HS-27A (cell line): ENCODE results near the gene UBAC2.
"Not testable (repeated sequence)": the region's sequence is repeated elsewhere in the genome, so short reads cannot be mapped to it uniquely, and the experiment has no call there.

Source experiments
- DNase-seq: peaks from one replicate; pipeline ENCODE4 v3.0.0-alpha.2; 2012; ENCODE audit warnings: low read depth, missing footprints

The UBAC2 gene

DNA sequence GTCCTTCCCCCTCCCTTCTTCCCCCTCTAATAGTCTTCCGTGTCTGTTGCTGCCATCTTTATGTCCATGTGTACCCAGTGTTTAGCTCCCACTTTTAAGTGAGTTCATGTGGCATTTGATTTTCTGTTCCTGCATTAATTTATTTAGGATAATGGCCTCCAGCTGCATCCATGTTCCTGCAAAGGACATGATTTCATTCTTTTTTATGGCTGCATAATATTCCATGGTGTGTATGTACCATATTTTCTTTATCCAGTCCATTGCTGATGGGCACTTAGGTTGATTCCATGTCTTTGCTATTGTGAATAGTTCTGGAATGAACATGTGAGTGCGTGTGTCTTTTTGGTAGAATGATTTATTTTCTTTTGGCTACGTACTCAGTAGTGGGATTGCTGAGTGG is 48.5 kb downstream of the UBAC2 start:
- DNase-seq = not testable (repeated sequence)

DNA sequence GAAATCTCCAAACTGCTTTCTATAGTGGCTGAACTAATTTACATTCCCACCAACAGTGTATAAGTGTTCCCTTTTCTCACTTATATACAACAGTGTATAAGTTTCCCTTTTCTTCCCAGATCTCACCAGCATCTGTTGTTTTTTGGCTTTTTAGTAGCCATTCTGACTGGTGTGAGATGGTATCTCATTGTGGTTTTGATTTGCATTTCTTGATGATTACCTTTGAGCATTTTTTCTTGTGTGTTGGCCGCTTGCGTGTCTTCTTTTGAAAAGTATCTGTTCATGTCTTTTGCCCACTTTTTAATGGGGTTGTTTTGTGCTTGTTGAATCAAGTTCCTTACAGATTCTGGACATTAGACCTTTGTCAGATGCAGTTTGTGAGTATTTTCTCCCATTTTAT is 49.0 kb downstream of the UBAC2 start:
- DNase-seq = not testable (repeated sequence)

DNA sequence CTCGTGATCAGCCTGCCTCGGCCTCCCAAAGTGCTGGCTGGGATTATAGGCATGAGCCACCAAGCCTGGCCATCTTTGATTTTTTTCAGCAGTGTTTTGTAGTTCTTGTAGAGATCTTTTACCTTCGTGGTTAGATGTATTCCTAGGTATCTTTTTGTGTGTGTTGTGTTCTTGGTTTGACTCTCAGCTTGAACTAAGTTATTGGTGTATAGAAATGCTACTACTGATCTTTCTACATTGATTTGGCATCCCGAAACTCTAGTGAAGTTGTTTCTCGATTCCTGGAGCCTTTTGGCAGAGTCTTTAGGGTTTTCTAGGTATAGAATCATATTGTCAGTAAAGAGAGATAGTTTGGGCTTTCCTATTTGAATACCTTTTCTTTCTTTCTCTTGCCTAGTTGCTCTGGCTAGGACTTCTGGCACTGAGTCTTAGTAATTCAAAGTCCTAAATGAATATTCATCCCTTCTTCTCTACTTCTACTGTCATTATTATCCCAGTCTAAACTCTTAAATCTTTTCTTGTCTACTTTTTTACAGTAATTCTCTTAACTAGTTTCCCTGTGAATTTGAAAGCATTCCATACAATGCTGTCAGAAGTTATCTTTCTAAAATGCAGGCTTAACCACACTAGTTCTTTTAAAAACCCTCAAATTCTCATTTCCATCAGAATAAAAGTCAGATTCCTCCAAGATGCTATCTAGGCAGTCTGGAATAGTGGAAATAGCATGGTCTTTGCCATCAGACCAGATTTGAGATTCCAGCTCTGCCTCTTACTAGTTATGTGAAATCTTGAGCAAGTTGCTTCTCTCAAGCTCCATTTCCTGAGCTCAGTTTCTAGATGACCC is 50.5 kb downstream of the UBAC2 start:
- DNase-seq = no peak

- no peak for DNase-seq
Observed at GRCh38 chr13:99251921-99252320, 51.3 kb downstream of the UBAC2 start.

DNA sequence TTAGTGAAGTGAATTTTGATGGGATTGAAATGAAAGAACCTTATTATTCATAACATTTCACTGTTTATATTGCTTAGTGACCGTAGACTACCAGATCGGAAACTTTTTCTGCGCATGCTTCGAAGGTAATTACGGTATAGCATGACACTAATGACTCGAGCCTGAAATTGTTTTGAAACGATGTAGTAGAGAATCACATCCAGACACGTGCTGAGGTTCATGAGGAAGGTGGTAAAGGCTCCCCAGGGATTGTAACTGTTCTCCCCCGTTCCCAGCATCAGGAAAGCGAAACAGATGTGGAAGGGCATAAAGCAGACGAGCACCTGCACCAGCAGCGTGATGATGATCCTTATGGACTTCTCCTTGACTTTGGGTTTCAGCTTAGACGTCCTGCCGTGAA is 54.2 kb downstream of the UBAC2 start:
- no peak for DNase-seq

DNA sequence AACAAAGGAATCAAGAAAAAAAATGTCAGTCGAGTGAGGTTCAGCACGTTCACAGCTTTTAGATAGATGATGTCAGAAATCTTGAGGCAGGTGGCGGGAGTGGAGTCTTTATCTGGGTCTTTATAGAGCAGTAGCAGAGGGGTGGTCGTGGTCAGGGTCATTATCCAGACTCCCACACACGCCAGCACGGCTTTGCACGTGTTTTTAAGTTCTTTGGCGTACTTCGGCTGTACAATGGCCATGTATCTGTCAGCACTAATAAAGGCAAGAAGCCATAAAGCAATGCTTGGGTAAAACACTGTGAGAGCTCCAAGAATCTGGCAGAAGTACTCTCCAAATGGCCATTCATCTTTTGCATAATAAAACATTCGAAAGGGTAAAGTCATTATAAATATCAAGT is 54.6 kb downstream of the UBAC2 start:
- DNase-seq = no peak

DNA sequence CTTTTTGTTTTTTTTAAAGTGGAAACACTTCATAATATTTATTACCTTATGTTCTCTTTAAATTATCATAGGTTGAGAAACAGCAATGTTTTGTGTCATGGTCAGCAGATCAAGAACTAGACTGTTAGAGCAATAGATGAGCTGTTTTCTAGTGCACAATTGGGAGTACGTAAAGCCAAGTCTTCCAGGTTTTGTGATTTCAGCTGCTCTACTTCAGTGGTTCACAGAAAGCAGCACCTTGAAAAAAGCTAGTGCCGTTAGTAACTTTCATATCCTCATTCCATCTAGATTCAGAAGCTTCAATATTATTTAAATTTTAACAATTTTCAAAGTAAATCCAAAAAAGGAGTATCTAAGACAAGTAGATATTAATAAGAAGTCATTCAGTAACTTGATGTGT is 55.6 kb downstream of the UBAC2 start:
- DNase-seq = no peak

DNA sequence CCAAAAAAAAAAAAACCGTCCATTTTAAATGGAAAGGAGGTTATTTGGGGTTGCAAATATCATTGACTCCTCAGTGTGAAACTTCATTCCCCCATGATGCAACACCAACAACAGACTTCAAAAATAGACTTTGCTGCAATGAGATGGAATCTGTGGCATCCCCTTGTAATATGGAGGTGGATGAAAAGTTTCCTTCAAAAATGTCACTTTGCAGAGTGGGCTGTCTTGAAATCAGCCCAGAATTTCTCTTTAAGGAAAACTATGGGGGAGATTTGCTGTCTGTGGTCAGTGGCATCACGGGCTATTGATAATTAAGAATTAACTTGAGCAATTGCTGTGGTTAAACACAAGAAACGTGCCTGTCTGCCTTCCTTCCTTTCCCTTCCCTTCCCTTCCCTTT is 56.1 kb downstream of the UBAC2 start:
- DNase-seq = no peak

DNA sequence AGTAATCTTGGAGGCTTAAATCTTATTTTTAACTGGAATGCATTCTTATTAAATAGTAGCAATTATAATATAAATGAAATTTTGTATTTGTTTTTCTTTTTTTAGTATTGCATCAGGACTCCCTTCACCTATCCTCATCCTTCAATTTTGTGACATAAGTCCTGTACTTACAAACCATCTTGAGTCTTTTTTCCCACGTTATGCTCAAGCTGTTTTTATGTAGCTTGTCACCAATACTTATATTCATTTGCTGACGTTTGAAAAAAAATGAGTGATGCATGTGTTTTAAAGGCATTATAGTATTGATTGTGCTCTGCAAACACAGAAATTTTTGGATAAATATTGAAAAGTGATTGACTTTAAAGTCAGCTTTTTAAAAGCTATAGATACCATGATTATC is 56.6 kb downstream of the UBAC2 start:
- DNase-seq = no peak

DNA sequence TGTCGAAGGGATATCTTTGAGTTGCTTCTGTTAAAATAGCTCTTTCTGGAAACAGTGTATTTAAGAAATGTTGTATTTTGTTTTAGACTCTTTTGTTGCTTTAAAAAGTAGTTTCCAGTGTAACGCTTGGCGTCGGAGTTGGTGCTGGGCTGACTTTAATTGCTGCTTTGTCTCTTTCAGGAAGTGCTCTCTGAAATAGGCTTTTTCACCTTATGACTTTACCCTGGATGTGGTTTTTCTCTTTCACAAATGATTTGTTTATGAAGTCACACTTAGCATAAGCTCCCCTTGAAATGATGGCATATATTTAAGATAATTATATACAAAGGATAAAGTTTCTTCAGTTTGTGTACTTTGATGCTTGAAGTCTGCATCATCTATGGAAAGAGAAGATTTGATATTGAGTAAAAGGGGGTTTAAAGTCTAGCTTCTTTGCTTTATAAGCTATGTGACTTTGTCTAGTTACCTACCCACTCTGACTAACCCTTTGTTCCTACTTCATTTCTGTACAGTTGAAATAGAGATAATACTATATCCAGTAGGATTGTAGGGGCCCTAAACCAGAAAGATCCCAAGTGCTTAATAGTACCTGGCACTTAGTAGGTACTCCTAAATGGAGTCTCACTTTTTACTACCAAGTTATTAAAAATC is 57.7 kb downstream of the UBAC2 start, which contains the start of gene GPR18:
Gene GPR18 (minus strand): TSS at position 170 of the 651 bp plus-strand sequence. CDS start 2,507 bp downstream, outside the sequence.
- DNase-seq = no peak

DNA sequence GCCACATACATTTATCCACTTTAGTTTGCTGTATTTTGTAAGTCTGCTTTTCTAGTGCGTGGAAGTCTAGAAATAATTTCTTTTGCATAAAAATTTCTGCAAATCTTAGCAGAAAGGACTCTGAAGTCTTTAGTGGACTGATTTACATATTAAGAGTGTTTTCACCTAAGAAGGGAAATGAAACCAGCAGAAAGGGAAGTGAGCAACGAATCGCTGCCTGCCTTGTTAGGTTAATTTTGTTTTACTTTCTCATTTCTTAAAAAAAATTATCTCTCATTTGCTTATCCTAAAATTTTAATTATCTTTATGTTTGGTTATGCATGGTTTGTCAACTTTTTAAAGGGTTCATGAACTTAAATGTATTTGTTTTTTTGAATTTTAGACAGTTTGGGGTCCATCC is 58.3 kb downstream of the UBAC2 start:
- no peak for DNase-seq

DNA sequence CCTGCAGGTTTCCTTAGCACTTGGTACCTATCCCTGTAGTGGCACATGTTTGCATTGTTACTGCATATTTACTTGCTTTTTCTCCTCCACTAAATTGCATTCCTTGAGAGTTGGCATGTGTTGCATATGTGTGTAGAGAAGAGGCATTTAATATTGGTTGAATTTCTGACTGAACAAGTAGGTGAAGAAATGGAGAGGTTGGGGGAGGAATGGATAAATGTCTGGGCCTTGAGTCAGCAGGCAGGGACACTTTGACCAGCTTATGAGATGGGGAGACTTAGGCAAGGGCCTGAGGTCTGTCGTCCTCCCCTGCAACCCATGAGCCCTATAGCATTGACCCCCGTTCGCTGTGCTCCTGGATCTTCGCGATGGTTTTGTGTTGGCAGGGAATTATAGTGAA is 59.6 kb downstream of the UBAC2 start:
- no peak for DNase-seq

DNA sequence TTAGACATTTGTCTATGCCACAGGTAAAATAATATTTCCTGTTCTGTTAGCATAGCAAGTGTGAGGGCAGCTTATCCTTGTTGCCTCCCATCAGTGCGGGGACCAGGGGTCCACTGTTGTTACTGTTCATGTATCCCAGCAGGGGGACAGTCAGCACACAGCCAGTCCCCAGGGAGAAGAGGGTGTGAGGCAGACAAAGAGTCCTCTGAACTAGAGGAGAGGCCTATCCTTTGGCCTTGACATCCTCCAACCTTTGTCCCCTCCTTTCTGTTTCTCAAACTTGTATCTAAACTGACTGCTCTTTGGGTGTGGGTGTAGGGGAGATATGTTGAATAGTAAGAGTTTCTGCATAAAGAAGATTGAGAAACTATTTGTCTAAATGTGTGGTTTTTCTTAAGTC is 60.4 kb downstream of the UBAC2 start:
- no peak for DNase-seq

DNA sequence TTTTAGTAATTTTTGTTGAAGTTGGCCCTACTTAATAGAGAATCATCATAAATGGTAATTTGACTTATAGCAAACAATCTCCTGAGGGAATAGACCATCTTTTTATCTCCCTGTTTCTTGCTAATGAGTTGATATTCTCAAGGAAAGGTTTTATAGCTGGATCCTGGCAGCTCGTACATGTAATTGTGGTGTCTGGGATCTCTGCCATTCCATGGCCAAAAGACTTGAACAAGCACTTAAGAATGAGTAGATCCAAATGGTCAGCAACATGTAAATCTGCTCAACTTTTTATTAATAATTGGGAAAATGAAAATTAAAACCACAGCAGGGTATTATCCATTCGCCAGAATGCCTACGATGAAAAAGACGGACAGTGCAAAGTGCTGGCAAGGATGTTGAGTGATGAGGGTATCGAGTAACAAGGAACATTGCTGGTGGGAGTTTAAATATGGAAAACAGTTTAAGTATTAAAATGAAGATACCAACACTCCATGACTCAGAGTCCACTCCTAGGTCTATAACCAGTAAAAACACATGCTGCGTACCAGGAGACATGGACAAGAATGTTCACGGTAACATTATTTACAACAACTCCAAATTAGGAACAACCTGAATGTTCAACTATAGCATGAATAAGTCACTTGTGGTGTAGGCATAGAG is 62.6 kb downstream of the UBAC2 start:
- DNase-seq = no peak

DNA sequence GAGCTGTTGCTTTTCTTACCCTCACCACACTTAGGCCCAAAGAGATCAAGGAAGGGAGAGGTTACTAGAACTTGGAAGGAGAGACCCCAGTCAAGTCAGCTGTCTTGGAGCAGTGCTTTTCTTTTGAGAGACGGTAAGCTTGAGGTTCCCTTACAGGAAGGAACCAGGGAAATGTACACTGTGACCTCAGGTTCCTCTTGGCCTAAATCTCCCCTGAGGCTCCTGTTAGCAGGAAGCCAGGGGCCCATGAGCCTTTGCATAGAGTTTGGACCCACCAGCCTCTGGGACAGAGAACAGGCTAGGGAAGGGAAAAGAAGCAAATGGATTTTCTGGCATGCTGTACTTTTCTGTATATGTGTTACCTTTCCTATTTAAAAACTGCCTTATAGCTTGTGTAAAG is 63.4 kb downstream of the UBAC2 start:
- DNase-seq = no peak

- no peak for DNase-seq
Observed at GRCh38 chr13:99265162-99265800, 64.6 kb downstream of the UBAC2 start.

DNA sequence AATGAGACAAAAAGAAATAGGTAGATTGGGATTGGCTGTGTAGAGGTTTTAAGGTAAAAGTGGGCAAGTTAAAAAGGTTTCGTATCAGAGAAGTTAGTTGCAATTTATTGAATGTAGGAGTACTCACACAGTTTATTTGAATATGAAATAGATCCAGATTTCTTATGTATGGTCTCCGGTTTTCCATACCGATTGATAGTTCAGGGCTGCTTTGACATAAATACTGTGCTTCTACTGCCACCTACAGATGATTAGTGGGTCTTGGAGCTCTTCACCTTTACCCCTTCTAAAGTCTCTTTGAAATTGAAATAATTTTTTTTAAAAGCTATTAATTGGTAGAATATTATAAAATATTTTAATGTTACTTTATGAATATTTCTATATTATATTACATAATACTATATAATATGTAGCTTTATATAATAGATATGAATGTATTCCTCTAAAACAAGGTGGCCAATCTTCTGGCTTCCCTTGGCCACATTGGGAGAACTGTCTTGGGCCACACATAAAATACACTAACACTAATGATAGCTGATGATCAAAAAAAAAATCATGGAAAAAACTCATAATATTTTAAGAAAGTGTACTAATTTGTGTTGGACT is 65.3 kb downstream of the UBAC2 start:
- no peak for DNase-seq

DNA sequence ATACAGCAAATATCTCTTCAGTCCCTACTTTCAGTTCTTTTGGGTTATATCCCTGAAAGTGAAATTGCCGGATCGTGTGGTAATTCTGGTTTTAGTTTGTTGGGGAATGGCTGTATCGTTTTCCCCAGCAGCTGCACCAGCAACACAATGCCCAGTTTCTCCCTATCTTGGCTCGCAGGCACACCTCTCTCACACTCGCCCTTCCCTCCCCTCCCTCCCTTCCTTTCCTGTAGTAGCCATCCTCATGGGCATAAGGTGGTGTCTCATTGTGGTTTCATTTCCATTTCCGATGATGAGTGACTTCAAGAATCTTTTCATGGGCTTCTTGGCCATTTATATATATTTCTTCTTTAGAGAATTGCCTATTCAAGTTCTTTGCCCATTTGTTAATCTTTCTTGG is 66.2 kb downstream of the UBAC2 start:
- DNase-seq = no peak

DNA sequence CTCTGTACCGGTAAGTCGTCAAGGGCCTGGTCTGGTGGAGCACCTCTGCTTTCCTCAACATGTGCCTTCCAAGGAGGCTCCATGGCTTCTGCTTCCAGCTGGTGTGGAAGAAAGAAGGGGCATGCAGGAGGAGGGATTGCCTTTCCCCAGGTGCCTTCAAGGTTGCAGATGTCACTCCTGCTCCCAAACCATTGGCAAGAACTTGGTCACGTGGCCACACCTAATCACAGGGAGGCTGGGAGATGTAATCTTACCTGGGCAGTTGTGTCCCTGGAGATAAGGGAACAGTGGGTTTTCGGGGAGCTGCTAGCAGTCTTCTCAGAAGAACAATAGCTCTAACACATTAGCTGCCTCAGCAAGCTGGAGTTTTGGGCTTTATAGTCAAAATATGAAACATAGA is 67.3 kb downstream of the UBAC2 start:
- DNase-seq = no peak

GRCh38 chr13:99268822-99269221 is 68.2 kb downstream of the UBAC2 start:
- no peak for DNase-seq

GRCh38 chr13:99269627-99270241 is 69.1 kb downstream of the UBAC2 start:
- DNase-seq = no peak

GRCh38 chr13:99270518-99270917 is 69.9 kb downstream of the UBAC2 start:
- no peak for DNase-seq
